HepG2 (cell line): Measurements from ENCODE around the gene CHAF1A. TPM values are rescaled to one million over a fixed set of nuclear protein-coding genes. Genes with fewer than 3 reads are reported as not detected.

Source experiments
- BRD4 ChIP-seq: sonication (generic); formaldehyde crosslinking; IDR thresholded peaks from 2 replicates; pipeline ENCODE4 v1.4.0; 2020; ENCODE audit warnings: missing genetic modification reagents
- GTF2F1 ChIP-seq: fragments of 150-350 bp; IDR thresholded peaks from 2 replicates; pipeline ENCODE4 v1.6.1; 2014; ENCODE audit warnings: low read length
- HMGA1 ChIP-seq: sonication (generic); formaldehyde crosslinking; conservative IDR thresholded peaks from 2 replicates; pipeline ENCODE4 v1.4.0; 2020; ENCODE audit warnings: missing genetic modification reagents
- IKZF4 ChIP-seq: sonication (generic); formaldehyde crosslinking; IDR thresholded peaks from 2 replicates; pipeline ENCODE4 v1.5.1; 2020; ENCODE audit warnings: borderline replicate concordance, mild to moderate bottlenecking, low read depth, missing genetic modification reagents; ENCODE audit errors: not compliant biosample characterization
- KLF9 ChIP-seq: IDR thresholded peaks from 2 replicates; pipeline ENCODE4 v1.6.1; 2016; ENCODE audit warnings: low read depth
- MBNL3 ChIP-seq: fragments of 250-450 bp; sonication (Bioruptor Pico); conservative IDR thresholded peaks from 2 replicates; pipeline ENCODE4 v1.8.0; 2022; ENCODE audit warnings: mild to moderate bottlenecking, inconsistent platforms
- PLRG1 ChIP-seq: fragments of 450-650 bp; conservative IDR thresholded peaks from 2 replicates; pipeline ENCODE4 v1.6.1; 2016
- REPIN1 ChIP-seq: sonication (generic); formaldehyde crosslinking; IDR thresholded peaks from 2 replicates; pipeline ENCODE4 v1.8.0; 2022; ENCODE audit warnings: missing genetic modification reagents, low read depth, mild to moderate bottlenecking, borderline replicate concordance
- REXO4 ChIP-seq: sonication (generic); formaldehyde crosslinking; IDR thresholded peaks from 2 replicates; pipeline ENCODE4 v1.8.0; 2022; ENCODE audit warnings: missing genetic modification reagents, mild to moderate bottlenecking, borderline replicate concordance
- SALL1 ChIP-seq: sonication (generic); formaldehyde crosslinking; IDR thresholded peaks from 2 replicates; pipeline ENCODE4 v1.8.0; 2022; ENCODE audit warnings: mild to moderate bottlenecking, missing genetic modification reagents
- THAP11 ChIP-seq: IDR thresholded peaks from 2 replicates; pipeline ENCODE4 v1.6.1; 2016; ENCODE audit warnings: missing biosample characterization, missing genetic modification reagents
- ZFP90 ChIP-seq: sonication (generic); formaldehyde crosslinking; IDR thresholded peaks from 2 replicates; pipeline ENCODE4 v1.8.0; 2022; ENCODE audit warnings: missing genetic modification reagents, mild to moderate bottlenecking, inconsistent platforms, borderline replicate concordance
- ZNF274 ChIP-seq: sonication (generic); formaldehyde crosslinking; IDR thresholded peaks from 2 replicates; pipeline ENCODE4 v1.5.1; 2020; ENCODE audit warnings: mild to moderate bottlenecking, missing genetic modification reagents
- ZNF280D ChIP-seq: sonication (generic); formaldehyde crosslinking; IDR thresholded peaks from 2 replicates; pipeline ENCODE4 v1.5.1; 2020; ENCODE audit warnings: mild to moderate bottlenecking, missing genetic modification reagents
- ZNF616 ChIP-seq: sonication (generic); formaldehyde crosslinking; IDR thresholded peaks from 2 replicates; pipeline ENCODE4 v1.5.0; 2020; ENCODE audit warnings: low read depth, mild to moderate bottlenecking, missing genetic modification reagents
- ZNF75D ChIP-seq: sonication (generic); formaldehyde crosslinking; IDR thresholded peaks from 2 replicates; pipeline ENCODE4 v1.8.1; 2023; ENCODE audit warnings: missing genetic modification reagents, mild to moderate bottlenecking, borderline replicate concordance
- ZNF780A ChIP-seq: sonication (generic); formaldehyde crosslinking; IDR thresholded peaks from 2 replicates; pipeline ENCODE4 v1.8.0; 2022; ENCODE audit warnings: mild to moderate bottlenecking, missing genetic modification reagents, moderate library complexity
- ZSCAN29 ChIP-seq: sonication (generic); formaldehyde crosslinking; conservative IDR thresholded peaks from 2 replicates; pipeline ENCODE4 v1.4.0; 2020; ENCODE audit warnings: mild to moderate bottlenecking, missing genetic modification reagents
- polyA plus RNA-seq, 8 experiments: library from polyadenylated mRNA; depleted of rRNA in 3 of 8; stranded (reverse) in 7 of 8; unstranded in 1 of 8; fragments of >200 nt; fragmentation: Illumina TruSeq in 4 of 8; extraction: Trizol in 4 of 8; gene quantifications; 2 replicates each; pipeline versions ENCODE4 v1.2.1 to v1.2.3, GENCODE V29; 2011 to 2016; ENCODE audit warnings: low read depth in 4 of 8, missing spikeins in 1 of 8, mixed read lengths in 1 of 8; ENCODE audit not compliant: insufficient read depth in 1 of 8
- total RNA-seq, 5 experiments: library from RNA; depleted of rRNA; stranded (reverse); fragments of >200 nt; fragmentation: Illumina TruSeq; extraction: Trizol; gene quantifications; 2 replicates each; pipeline ENCODE4 v1.2.3, GENCODE V29; 2016; ENCODE audit warnings: low read depth in 1 of 5
- TF ChIP-seq, protein P1 (sequence below): fragments of 450-650 bp; IDR thresholded peaks from 2 replicates; pipeline ENCODE4 v1.6.1; 2017
- TF ChIP-seq, protein P2 (sequence below): sonication (generic); formaldehyde crosslinking; IDR thresholded peaks from 2 replicates; pipeline ENCODE4 v1.4.0; 2020; ENCODE audit warnings: missing genetic modification reagents
- TF ChIP-seq, protein P3 (sequence below), 2 experiments: fragments of 450-650 bp in 1 of 2; sonication (generic) in 1 of 2; formaldehyde crosslinking; IDR thresholded peaks; 2 replicates each; pipeline versions ENCODE4 v1.5.0 to v1.8.0; 2020 to 2022; ENCODE audit warnings: mild to moderate bottlenecking in 1 of 2, missing genetic modification reagents in 1 of 2

CHAF1A gene
- total and polyA plus RNA-seq, 2 of the 13 experiments (the other 11 are each of a cell fraction or from before 2014, with no cell fraction given), result 11.0 to 34.8 TPM

DNA sequence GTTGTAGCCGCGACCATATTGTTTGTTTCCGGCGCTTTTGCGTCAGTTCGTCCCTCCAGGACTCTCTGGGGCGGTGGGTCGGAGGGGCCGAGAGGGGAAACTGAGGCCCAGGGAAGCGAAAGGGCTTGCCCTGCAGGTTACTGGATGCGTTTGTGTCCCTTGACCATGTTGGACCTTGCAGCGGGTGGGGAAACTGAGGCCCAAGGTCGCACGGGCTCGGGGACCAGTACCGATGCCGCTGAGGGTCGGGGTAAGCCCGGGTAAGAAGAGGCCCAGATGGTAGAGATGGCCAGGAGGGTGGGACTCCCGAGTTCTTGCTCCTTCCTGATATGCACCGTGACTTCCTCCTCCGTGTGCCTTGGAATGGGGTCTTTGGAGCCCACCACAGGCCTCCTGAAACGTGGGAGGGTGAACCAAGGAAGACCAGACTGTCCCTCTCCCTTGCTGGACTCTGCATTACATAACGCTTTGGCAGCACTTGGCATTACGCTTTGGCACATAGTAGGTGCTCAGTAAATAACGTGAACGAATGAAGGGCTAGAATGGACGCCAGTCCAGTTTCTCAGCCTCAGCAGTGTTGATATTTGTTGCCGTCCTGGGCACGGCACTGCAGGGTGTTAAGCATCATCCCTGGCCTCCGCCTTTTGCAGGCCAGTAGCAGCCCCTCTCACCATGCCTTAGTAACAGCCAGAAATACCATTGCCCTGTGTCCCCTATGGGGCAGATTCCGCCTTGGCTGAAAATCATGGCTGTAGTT lies 743 bp downstream of the CHAF1A start (continued):
- TF ChIP-seq ZNF280D (0 out of 2 replicates have a peak, but pooled peaks have one; percentile 41), ZNF274 (CRISPR knock-in tag) (peak; percentile 83), HMGA1 (CRISPR knock-in tag) (no peak), REXO4 (CRISPR knock-in tag) (no peak), IKZF4 (CRISPR knock-in tag) (no peak), MBNL3 (CRISPR knock-in tag) (no peak), GTF2F1 (no peak), ZNF780A (CRISPR knock-in tag) (no peak), SALL1 (no peak), ZNF75D (CRISPR knock-in tag) (no peak), KLF9 (CRISPR knock-in tag) (no peak), PLRG1 (no peak), ZFP90 (CRISPR knock-in tag) (no peak), ZSCAN29 (CRISPR knock-in tag) (no peak), BRD4 (CRISPR knock-in tag) (no peak), REPIN1 (CRISPR knock-in tag) (no peak), THAP11 (CRISPR knock-in tag) (no peak), ZNF616 (CRISPR knock-in tag) (no peak)
- TF ChIP-seq, protein P1, sequence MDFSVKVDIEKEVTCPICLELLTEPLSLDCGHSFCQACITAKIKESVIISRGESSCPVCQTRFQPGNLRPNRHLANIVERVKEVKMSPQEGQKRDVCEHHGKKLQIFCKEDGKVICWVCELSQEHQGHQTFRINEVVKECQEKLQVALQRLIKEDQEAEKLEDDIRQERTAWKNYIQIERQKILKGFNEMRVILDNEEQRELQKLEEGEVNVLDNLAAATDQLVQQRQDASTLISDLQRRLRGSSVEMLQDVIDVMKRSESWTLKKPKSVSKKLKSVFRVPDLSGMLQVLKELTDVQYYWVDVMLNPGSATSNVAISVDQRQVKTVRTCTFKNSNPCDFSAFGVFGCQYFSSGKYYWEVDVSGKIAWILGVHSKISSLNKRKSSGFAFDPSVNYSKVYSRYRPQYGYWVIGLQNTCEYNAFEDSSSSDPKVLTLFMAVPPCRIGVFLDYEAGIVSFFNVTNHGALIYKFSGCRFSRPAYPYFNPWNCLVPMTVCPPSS, result no peak
- TF ChIP-seq, protein P2, sequence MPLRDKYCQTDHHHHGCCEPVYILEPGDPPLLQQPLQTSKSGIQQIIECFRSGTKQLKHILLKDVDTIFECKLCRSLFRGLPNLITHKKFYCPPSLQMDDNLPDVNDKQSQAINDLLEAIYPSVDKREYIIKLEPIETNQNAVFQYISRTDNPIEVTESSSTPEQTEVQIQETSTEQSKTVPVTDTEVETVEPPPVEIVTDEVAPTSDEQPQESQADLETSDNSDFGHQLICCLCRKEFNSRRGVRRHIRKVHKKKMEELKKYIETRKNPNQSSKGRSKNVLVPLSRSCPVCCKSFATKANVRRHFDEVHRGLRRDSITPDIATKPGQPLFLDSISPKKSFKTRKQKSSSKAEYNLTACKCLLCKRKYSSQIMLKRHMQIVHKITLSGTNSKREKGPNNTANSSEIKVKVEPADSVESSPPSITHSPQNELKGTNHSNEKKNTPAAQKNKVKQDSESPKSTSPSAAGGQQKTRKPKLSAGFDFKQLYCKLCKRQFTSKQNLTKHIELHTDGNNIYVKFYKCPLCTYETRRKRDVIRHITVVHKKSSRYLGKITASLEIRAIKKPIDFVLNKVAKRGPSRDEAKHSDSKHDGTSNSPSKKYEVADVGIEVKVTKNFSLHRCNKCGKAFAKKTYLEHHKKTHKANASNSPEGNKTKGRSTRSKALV (CRISPR knock-in tag), result no peak
- TF ChIP-seq, protein P3, sequence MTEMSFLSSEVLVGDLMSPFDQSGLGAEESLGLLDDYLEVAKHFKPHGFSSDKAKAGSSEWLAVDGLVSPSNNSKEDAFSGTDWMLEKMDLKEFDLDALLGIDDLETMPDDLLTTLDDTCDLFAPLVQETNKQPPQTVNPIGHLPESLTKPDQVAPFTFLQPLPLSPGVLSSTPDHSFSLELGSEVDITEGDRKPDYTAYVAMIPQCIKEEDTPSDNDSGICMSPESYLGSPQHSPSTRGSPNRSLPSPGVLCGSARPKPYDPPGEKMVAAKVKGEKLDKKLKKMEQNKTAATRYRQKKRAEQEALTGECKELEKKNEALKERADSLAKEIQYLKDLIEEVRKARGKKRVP (CRISPR knock-in tag; IDR thresholded peaks at IDR 0.05), result no peak
